Fibroblast of the aortic adventitia (primary cell): ENCODE data around the gene GP5. TPM values are rescaled to one million over a fixed set of nuclear protein-coding genes. Genes with fewer than 3 reads are reported as not detected.

Experiments used
- DNase-seq: peaks from one replicate; pipeline ENCODE4 v3.0.0-alpha.2; 2010; ENCODE audit warnings: low read depth
- H3K4me3 ChIP-seq: 2 replicates; pipeline ENCODE4 v1.5.1; 2011; ENCODE audit warnings: low read depth, mild to moderate bottlenecking, control low read depth, low read length, moderate library complexity
- total RNA-seq: library from RNA; depleted of rRNA; stranded (reverse); fragments of >200 nt; gene quantifications from 2 replicates; pipeline ENCODE4 v1.2.3, GENCODE V29; 2012; ENCODE audit warnings: low replicate concordance
- TF ChIP-seq, protein P1 (sequence below): IDR thresholded peaks from 2 replicates; pipeline ENCODE4 v1.5.1; 2011; ENCODE audit warnings: mild to moderate bottlenecking, low read length, control low read depth, inconsistent platforms; ENCODE audit not compliant: insufficient read depth

The GP5 gene
- total RNA-seq, 1 donor = 0.09 TPM

DNA sequence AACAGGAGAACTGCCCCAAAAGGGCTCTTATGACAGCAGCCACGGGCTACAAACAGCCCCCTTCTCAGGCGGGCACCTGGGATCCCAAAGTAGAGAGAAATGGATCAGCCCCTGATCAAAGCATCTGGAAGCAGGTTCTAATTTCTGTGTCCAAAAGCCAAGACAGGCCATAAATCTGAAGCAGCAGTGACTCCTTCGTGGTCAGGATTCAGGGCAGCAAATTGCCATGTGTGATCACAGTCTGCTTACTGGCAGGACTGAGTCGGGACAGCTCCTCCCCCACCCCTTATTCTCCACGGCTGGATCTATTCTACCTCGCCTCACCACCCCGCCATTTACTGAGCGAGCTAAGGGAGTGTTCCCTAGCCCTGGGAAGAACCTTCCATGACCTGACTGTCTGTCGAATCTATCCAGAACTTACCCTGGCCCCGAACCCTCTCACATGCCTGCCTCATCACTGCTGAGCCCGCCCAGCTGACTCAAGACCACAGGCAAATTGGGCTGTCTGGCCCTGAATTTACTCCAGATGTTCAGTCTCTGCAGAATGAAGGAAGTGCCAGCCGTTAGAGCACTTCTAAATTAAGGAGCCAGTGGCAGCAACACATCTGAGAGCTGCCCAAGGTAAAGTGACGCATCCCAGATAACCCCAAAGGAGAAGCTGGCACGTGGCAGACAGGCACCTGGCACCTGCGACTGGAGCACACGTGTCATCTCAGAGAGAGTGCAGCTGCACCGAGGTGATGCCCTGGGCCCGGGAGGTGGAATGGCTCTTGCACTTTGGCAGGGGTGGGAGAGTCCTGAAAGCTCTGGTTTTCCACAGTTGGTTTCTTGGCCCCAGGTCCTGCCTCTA is 30.8 kb downstream of the GP5 start:
- peak; percentile 77 for DNase-seq
- H3K4me3 ChIP-seq = no peak overlapping the region
- TF ChIP-seq, protein P1, sequence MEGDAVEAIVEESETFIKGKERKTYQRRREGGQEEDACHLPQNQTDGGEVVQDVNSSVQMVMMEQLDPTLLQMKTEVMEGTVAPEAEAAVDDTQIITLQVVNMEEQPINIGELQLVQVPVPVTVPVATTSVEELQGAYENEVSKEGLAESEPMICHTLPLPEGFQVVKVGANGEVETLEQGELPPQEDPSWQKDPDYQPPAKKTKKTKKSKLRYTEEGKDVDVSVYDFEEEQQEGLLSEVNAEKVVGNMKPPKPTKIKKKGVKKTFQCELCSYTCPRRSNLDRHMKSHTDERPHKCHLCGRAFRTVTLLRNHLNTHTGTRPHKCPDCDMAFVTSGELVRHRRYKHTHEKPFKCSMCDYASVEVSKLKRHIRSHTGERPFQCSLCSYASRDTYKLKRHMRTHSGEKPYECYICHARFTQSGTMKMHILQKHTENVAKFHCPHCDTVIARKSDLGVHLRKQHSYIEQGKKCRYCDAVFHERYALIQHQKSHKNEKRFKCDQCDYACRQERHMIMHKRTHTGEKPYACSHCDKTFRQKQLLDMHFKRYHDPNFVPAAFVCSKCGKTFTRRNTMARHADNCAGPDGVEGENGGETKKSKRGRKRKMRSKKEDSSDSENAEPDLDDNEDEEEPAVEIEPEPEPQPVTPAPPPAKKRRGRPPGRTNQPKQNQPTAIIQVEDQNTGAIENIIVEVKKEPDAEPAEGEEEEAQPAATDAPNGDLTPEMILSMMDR = no peak

GRCh38 chr3:194365978-194366490 is 33.0 kb downstream of the GP5 start:
- DNase-seq = no peak
- TF ChIP-seq, protein P1 = no peak
- H3K4me3 ChIP-seq = no peak overlapping the region

DNA sequence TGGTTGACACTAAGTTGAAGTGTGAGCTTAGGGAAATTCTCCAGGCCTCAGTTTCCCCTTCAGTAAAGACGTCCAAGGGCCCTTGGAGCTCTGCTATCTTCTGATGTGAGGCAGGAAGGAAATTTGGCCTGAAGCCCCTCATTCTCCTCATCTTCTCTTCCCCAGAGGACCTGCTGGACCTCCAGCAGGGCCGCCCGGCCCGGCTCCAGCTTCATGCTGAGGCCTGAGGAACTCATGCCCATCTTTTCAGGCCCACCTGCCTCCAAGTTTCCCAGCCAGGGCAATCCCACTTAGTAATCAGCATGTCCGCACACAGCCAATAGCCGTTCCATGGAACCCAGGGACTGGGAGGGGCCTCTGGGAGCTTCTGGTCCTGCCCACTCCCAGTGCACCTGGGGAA is 33.5 kb downstream of the GP5 start:
- no peak overlapping the region for H3K4me3 ChIP-seq
- TF ChIP-seq, protein P1 = no peak
- no peak for DNase-seq

DNA sequence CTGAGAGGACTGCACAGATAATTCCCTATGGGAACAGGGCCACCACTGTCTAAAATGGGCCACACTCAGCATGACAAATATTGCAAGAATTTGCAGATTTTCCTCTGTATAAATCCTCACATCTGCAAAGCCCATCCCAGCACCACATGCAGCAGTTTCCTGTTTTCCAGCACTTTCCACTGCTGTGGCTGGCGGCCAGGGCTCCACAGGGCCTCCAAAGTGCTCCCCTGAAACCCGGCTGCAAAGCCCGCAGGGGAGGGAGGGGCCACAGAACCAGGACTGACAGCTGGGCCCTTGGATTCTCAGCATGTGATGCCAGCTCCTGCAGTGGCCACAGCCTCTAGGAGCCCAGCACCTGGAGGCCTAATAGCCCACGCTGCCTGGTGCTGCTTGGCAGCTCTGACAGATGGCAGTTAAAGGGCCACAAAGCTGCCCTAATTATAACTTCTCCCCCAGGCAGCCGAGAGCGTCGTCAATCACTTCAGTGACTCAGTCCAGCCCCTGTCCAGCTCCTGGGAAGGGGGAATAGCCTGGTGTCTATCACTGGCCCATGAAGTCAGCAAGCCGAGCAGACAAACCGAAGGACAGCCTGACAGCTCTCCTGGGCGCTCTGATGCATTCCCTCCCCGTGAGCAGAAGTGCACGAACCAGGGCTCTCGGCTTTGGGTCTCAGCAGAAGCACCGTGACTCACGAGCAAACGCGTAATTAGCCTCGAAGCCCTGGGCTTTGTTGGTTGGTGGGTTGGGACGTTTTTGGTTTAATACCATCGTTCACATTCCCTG is 34.2 kb downstream of the GP5 start:
- H3K4me3 ChIP-seq = no peak overlapping the region
- DNase-seq = peak; percentile 57
- TF ChIP-seq, protein P1 = no peak

DNA sequence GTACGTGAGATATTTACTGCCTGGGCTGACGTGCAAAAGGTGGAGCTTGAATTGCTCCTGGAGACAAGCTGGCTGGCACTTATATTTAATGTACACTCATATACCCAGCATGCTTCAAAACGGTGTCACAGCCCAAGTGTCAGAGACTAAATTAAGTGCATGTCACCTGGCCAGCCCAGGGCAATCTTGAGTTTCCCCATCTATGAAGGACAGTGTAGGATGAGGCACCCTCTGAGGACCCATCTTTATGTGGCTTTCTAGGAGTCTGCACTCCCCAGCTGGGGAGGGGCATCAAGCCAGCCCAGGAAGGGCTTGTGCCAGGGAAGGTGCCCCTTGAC is 34.8 kb downstream of the GP5 start:
- TF ChIP-seq, protein P1 = no peak
- no peak for DNase-seq

DNA sequence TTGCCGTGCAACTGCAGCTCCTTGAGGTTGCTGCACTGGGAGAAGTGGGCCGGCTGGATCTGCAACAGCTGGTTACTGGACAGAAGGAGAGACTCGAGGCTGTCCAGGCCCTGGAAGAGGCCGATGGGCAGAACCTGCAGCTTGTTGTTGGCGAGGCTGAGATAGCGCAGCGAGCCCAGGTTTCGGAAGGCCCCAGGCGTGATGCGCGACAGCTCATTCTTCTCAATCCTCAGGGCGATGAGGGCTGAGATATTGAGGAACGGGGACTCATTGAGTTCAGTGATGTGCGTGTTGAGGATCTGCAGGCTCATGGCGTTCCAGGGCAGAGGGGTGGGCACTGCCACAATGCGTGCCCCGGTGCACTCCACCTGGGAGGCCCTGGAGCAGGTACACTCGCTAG is 38.5 kb downstream of the GP5 start:
- DNase-seq = no peak
- H3K4me3 ChIP-seq = no peak overlapping the region
- TF ChIP-seq, protein P1 = no peak

More for the DNA sequence above, 34.8 kb downstream of the GP5 start:
- H3K4me3 ChIP-seq = no peak overlapping the region
